Stimulated activated naive CD4-positive, alpha-beta T cell treated with Interleukin-2 at 50 U/mL for 16 hours (primary cell): ENCODE measurements around the gene FABP7.

Experiments used
- DNase-seq: peaks from one replicate; lab custom pipeline; 2025; lab: John Stamatoyannopoulos, UW

The FABP7 gene

DNA sequence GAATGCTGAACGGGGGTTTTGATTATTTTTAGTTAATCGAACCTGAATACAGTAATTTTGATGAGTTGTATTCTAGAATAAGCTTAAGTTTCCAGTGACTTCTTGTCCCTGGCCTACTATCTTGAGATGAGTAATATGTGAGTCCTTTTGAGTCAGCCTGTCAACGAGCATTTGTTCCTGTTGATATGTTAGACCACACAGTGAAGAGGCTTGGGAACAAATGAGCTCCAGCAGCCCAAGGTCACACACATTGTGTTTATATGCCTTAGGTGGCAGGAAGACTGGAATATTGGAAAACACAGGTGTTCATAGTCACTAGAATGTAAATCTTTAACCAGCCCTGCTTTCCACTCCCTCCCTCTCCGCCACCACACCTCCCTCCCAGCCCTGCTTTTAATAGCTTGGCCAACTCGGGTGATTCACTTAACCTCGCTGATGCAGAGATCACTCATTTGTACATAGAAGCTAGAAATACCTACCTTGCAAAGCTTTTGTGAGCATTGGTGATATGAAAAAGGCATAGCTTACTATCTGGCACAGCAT is 18.7 kb downstream of the FABP7 start:
- no peak for DNase-seq

DNA sequence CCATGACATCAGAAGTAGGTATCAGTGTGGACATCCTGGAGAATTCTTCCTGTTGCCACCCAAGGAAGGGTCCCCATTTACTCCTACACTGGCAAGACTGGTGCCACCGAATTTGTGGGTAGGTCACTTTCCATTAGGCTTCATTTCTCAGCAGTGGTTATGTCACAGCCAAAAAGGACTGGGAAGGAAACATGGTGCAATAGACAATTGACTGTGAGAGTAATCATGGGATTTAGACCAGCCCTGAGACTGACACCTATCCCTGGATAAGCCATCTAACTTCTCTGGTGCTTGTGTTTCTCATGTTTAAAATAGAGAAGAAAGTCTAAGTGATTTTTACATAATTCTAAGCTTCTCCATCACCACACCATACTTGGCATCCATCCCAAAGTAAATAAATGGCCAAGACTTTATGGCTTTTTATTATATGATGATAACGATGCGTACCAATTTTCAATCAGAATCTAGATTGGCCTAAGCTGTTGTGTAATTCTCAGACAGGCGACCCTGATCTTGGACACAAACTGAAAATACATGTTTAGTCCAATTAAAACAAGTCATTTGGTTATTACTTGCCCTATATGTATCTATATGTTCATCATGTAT is 19.7 kb downstream of the FABP7 start:
- DNase-seq, result no peak

DNA sequence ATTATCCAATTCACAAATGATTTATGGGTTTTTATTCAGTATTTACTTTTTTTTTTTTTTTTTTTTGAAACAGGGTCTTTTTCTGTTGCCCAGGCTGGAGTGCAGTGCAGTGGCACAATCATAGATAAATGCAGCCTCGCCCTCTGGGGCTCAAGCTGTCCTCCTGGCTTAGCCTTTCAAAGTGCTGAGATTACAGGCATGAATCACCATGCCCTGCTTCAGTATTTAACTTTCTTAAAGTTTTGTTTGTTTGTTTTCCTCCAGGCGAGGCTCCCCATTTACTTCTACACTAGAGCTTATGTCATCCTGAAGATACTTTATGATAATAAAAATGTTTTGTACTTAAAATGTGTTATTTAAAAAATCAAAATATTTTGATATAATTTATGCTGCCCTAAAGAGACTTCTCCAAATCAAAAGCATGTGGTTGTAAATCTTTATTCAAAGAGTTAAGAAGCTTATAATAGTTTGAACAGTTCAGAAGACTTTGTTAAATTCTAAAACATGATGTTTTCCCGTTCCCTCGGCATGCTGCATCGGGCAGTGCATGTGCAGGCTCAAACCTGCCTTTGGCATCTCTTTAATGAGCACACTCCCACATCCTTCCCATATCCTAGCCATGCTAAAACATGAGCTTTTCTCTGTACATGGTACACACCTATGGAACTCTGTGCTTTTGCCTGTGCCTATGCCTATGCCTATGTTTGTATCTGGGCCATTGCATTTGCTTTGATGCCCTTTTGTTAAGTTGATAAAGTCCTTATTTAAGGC is 20.6 kb downstream of the FABP7 start:
- no peak for DNase-seq

DNA sequence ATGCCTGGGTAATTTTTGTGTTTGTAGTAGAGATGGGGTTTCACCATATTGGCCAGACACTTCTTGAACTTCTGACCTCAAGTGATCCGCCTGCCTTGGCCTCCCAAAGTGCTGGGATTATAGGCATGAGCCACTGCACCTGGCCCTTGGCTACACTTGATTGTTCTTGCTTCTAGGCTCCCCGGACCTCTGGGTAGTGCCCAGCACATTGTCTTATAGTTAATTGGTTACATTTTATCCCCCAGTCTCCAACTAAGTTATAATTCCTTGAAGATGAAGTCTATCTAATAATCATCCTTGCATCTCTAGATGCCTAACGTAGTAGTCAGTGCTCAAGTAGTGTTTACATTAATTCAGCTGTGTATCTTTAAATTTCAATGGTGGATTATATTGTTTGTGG is 21.4 kb downstream of the FABP7 start:
- no peak for DNase-seq

DNA sequence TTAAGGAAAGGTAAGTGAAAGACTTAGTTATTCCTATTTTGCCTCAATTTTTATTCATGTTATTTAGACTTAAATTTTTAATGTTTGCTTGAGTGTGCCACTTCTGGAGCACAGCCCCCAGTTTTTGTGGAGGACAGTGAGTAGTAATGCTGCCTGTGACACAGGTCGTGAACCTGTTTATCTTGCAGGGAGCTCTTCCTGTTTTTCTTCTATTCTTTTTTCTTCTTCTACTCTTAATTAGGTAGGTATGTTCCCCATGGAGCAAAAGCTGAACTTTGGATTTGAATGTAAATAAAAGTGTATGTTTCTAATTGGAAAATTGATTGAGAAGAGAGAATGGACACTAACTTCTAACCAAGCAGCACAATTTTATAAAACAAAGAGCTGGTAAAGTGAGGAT is 21.9 kb downstream of the FABP7 start:
- no peak for DNase-seq

DNA sequence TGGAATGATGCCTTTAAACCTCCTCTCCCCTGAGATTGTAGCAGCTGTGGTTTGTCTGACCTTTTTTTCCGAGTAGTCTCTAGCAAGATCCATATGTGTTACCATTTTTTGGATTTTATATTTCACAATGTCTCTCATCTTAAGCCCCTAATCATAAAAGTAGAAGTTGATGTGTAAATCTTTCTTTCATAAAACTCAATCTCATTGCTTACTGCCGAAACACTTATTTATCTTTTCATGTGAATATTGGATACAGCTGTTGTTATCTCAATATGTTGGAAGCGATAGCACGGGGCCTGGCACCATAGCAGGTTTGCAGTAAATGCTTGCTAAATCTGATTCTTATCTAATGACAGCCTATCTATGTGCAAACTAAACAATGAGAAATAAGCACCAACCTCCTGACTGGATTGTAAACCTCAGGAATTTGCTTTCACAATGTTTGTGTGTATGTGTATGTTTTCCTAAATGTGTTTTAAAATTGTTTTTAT is 23.7 kb downstream of the FABP7 start:
- DNase-seq, result no peak

DNA sequence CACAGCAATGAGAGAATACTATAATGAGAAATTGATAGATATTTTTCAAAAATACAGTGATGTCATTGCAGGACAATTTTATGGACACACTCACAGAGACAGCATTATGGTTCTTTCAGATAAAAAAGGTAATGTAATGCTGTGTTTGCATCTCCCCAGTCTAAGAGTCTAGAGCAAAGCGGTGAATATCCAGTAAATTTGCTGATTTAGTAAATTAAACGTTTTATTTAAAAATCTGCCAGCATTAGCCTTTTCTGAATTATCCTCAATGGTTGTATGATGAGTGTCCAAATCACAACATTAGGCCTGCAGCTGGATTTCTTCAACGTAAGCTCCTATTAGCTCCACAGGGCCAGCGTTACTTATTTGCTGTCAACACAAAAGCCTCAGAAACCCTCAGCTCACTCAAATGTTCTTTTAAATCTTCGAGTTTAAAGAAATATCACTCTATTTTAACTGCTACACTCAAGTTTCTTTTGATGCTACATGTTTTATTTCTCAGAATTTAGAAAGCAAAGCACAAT is 25.5 kb downstream of the FABP7 start:
- DNase-seq, result no peak

DNA sequence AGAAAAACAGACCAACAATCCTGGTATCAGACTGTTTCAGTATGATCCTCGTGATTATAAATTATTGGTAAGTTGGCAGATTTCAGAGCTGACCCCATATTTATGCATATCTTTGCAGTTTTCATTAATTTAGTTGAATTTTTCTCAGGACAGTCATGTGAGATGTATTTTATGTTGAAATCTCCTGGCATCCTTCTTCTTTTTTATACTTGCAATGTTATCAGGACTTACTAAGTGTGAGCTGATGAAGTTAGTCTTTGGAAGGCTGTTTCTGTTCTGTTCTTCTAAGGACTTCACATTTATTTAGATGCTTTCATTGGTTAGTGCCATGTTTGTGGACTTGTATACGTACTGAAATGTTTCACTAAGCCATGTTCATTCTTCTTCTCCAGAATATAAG is 26.8 kb downstream of the FABP7 start:
- no peak for DNase-seq

DNA sequence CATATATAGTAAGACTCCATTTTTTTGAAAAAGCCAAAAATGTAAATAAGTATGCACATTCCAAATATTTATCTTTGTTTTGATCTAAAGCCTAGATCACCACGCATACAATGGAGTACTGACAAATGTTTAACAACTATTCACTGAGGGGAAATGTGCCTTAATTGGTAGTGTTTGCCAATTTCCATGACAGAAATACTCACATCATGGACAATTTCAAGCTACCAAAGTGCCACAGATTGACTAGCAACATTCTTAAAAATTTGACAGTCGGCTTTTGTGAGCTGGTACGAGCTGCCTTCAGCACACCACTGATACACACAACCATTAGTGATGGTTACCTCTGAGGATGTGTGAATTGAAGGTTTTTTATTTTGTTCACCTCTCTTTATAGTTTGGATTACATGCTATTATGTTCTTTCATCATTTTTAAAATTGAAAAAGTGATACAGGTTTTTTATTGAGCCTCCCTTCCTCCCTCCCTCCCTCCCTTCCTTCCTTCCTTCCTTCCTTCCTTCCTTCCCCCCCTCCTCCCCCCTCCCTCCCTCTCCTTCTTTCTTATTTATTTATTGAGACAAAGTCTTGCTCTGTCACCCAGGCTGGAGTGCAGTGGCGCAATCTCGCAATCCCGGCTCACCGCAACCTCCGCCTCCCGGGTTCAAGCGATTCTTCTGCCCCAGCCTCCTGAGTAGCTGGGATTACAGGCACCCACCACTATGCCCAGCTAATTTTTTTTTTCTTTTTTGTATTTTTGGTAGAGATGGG is 28.8 kb downstream of the FABP7 start:
- no peak for DNase-seq

DNA sequence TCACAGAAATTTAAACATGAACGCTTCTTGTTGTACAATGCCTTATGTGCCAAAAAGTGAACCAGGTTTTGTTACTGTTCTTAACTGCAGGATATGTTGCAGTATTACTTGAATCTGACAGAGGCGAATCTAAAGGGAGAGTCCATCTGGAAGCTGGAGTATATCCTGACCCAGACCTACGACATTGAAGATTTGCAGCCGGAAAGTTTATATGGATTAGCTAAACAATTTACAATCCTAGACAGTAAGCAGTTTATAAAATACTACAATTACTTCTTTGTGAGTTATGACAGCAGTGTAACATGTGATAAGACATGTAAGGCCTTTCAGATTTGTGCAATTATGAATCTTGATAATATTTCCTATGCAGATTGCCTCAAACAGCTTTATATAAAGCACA is 29.5 kb downstream of the FABP7 start:
- DNase-seq, result no peak

DNA sequence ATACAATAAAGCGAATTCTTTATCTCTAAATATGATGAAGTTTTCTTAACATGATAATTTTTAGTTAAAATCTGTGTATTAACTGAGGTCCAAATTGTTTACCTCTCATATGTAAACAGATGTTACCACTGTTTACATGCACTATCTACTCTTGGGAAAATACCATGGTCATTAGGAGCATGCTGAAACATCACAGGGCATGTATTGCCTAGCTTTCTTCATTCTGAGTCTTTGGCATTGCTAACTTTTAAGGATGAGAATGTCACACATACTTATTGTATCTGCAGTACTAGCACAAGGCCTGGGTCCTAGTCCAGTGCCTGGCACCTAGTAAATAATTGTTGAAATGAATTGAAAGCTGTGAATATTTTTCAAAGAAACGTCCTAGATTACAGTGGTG is 30.2 kb downstream of the FABP7 start:
- DNase-seq, result no peak

DNA sequence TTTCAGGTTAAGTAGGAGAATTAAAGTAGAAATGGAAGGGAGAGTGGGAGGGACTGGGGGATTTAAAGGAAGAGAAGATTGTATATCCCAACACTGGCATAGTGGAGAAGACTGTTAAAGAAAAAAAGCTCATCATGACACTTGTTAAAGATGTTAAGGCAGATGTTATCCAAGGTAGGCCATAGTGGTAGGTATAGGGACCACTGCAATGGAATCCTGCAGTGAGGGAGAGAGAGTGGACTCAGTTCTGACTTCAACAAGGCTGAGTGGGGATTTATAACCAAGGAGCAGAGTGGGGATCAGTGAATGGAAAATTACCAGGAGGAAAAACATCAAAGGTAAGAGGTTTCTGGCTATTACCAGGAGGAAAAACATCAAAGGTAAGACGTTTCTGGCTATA is 30.7 kb downstream of the FABP7 start:
- DNase-seq, result no peak

DNA sequence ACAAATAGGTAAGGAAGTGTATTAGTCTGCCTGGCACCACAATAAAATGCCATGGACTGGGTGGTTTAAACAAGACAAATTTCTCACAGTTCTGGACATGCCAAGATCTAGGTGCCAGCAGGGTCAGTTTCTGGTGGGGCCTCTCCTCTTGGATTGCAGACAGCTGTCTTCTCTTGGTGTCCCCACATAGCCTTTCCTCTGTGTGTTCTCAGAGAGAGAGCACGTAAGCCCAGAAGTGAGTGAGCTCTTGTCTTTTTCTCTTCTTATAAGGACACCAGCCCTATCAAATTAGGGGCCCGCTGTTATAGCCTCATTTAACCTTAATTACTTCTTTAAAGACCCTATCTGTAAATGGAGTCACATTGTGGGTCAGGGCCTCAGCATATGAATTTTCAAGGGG is 37.8 kb downstream of the FABP7 start:
- no peak for DNase-seq

DNA sequence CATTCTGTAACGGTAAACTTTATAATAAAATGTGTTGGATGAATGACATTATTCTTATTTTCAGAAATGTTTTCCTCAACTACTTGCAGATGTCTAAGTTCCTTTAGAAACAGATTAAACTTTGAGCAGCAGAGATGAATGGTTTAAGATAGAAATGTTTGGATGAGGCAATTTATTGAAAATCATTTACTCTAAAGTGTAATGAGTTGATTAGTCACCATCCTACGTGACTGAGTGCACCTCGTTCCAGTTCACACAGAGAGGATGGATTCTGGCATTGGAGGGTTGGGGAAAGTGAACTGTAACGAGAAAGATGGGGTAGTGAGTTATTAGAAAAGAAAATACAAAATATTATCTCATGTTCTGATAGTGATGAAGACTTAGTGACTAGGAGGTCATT is 38.2 kb downstream of the FABP7 start:
- no peak for DNase-seq

DNA sequence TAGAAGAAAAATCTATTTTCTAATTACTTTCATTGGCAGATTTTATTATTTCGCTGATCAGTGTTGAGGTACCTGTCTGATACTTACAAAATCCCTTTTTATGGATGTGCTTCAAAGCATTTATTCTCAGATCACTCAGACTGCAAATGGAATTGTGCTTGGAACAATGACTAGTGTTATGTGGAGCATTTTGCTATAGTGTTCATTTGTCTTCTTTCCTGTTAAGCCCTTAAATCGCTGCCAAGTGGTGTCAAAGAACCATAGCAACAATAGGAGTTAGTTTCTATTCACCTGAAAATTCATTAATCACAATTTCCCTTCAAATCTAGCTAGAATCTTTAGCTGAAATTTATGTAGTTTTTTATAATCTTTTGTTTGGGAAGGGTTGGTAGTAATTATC is 39.4 kb downstream of the FABP7 start:
- no peak for DNase-seq

DNA sequence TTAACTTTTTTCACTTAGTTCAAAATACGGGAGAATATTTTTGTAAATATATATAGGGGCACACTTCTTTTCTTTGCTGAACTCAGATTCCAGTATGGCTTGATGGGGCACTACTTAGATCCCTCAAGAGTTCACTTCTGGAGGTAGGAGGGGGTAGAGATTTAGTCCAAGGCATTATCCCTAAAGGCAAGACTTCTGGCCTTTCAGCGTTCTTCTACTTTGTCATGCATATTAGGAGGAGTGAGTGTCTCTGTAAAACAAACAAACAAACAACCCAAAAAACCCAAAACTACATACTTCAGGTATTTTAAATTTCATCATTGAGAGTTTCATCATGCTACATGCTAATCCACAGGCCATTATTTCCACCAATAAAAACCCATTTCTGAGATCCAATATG is 41.6 kb downstream of the FABP7 start:
- no peak for DNase-seq

DNA sequence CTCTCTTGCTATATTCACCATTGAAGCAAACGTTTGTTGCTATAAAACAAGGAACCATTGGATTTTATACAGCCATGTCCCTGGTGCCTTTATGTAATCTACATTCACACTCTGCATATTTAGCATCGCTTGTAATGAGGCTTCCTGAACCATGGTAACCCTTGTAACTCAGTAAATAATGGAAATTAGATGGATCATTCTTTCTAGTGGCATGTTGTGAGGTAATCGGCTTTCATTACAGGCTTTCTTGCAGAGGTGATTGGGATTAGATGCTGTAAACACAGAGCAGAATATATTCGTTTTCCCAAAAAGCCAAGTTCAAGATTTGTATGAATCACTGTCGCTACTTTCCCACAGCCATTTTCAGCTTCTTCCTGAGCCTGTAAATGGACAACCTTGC is 45.6 kb downstream of the FABP7 start:
- DNase-seq, result no peak

DNA sequence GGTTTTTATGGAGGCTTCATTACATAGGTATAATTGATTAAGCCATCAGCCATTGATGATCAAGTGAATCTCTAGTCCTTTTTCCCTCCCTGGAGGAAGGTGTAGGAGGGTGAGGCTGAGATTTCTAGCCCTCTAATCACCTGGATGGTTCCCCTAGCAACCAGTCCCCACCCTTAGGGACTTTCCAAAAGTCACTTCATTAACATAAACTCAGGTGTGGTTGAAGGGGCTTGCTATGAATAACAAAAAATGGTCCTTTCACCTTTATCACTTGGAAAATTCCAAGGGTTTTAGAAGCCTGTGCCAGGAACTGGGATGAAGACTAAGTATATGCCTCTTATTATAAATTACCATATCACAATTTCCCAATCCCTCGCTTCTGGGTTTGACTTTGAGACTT is 49.9 kb downstream of the FABP7 start:
- no peak for DNase-seq

DNA sequence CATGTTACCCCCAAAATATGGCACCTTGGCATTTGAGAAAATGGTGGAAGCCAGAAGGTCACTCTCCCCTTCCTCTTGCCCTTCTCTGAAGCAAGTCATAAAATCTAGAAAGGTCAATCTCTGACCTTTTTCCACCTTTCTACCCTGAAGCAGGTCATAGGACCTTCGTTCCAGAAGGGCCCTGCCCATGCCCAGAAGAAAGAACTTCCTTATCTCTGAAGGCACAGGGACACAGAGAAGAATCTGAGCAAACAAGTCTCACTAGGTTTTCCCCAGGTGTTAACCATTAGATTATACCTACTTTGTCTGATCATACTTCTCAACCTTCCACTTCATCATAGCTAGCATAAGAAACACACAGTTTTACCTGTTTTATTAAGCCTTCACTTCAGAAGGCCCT is 52.0 kb downstream of the FABP7 start:
- no peak for DNase-seq

DNA sequence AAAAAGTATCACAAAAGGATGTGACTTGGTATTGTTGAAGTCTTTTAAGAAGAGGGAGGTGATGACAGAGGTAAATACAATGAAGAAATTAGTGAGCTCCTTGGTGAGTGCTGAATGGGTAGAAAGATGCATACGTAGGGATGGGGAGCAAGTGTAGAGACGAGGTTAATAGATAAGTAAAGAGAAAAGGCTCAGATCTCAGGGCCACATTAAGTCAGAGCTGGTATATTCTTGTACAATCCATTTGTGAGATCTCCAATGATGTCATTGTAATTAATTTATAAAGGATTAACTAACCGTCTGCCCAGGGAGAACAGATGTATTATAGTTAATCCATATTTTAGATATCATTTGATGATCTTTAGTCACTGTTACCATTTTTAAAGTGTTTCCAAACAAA is 52.9 kb downstream of the FABP7 start:
- DNase-seq, result no peak

DNA sequence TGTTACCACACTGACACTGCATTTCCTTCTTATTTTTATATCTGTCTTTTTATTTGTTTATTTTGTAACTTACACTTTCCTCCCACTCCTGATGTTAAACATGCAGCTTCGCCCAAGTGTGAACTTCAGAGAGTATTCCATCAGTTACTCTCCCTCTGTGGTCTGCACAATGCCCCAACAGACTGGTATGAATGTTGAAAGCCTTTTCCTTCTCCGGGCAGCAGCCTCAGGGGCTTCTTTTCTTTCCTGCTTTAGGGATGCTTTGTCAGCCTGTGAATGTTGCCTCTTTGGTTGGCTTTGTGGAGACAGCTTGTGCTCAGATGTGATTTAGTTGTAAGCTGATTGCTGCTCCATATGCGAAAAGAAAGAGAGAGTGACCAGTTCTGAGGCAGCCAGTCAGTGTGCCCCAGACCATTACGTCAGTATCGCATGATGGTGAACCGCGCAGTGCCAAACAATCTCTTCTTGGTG is 53.5 kb downstream of the FABP7 start:
- DNase-seq, result no peak
